ENCODE results near the gene CSDE1.

The CSDE1 gene

GRCh38 chr1:114677691-114678090, 80.1 kb downstream of the CSDE1 start:
- Histone ChIP-seq H3K36me3 (ENCODE audit: control insufficient read depth, insufficient read depth, low read length) (no peaks in the 10 kb centered on the region), H3K27ac (ENCODE audit: low read depth, low read length, severe bottlenecking) (no peak overlapping the region), H3K4me1 (ENCODE audit: control insufficient read depth, insufficient read depth, low read length, poor library complexity, severe bottlenecking) (no peaks in the 10 kb centered on the region), H3K4me3 (ENCODE audit: extremely low read depth, insufficient read depth, low read length, poor library complexity, severe bottlenecking) (no peak overlapping the region), H3K9me3 (ENCODE audit: control insufficient read depth, low read length) (no peaks in the 10 kb centered on the region)
- 86 to 94% methylated on average over 2 to 3 of the region's 5 CpGs for WGBS, 2 experiments (ENCODE audit: insufficient coverage in 2 of 2)

- Histone ChIP-seq H3K36me3 (ENCODE audit: control insufficient read depth, insufficient read depth, low read length) (no peaks in the 10 kb centered on the region), H3K9me3 (ENCODE audit: control insufficient read depth, low read length) (no peaks in the 10 kb centered on the region), H3K4me3 (ENCODE audit: extremely low read depth, insufficient read depth, low read length, poor library complexity, severe bottlenecking) (no peak overlapping the region), H3K4me1 (ENCODE audit: control insufficient read depth, insufficient read depth, low read length, poor library complexity, severe bottlenecking) (no peaks in the 10 kb centered on the region), H3K27ac (ENCODE audit: low read depth, low read length, severe bottlenecking) (no peak overlapping the region)
- no CpG with 5 or more reads among the region's 1 CpG for WGBS, 2 experiments (ENCODE audit: insufficient coverage in 2 of 2)
These were observed 81.7 kb downstream of the CSDE1 start for GRCh38 chr1:114676115-114676514.

GRCh38 chr1:114671939-114672275, 85.9 kb downstream of the CSDE1 start:
- no peaks in the 10 kb centered on the region for H3K9me3 ChIP-seq (ENCODE audit: control insufficient read depth, low read length)
- 91 to 92% methylated on average over 6 to 7 of the region's 7 CpGs for WGBS, 2 experiments (ENCODE audit: insufficient coverage in 2 of 2)
- no peaks in the 10 kb centered on the region for H3K36me3 ChIP-seq (ENCODE audit: control insufficient read depth, insufficient read depth, low read length)
- H3K4me1 ChIP-seq (ENCODE audit: control insufficient read depth, insufficient read depth, low read length, poor library complexity, severe bottlenecking), result no peaks in the 10 kb centered on the region
- no peak overlapping the region for H3K27ac ChIP-seq (ENCODE audit: low read depth, low read length, severe bottlenecking)
- no peak overlapping the region for H3K4me3 ChIP-seq (ENCODE audit: extremely low read depth, insufficient read depth, low read length, poor library complexity, severe bottlenecking)

GRCh38 chr1:114671011-114671938, 86.5 kb downstream of the CSDE1 start:
- H3K27ac ChIP-seq (ENCODE audit: low read depth, low read length, severe bottlenecking), result no peak overlapping the region
- no peaks in the 10 kb centered on the region for H3K9me3 ChIP-seq (ENCODE audit: control insufficient read depth, low read length)
- no peaks in the 10 kb centered on the region for H3K4me1 ChIP-seq (ENCODE audit: control insufficient read depth, insufficient read depth, low read length, poor library complexity, severe bottlenecking)
- H3K36me3 ChIP-seq (ENCODE audit: control insufficient read depth, insufficient read depth, low read length), result no peaks in the 10 kb centered on the region
- 88 to 89% methylated on average over 4 of the region's 9 CpGs for WGBS, 2 experiments (ENCODE audit: insufficient coverage in 2 of 2)
- H3K4me3 ChIP-seq (ENCODE audit: extremely low read depth, insufficient read depth, low read length, poor library complexity, severe bottlenecking), result no peak overlapping the region

- H3K27ac ChIP-seq (ENCODE audit: low read depth, low read length, severe bottlenecking), result no peak overlapping the region
- H3K9me3 ChIP-seq (ENCODE audit: control insufficient read depth, low read length), result no peaks in the 10 kb centered on the region
- H3K4me1 ChIP-seq (ENCODE audit: control insufficient read depth, insufficient read depth, low read length, poor library complexity, severe bottlenecking), result no peaks in the 10 kb centered on the region
- WGBS, 2 experiments (ENCODE audit: insufficient coverage in 2 of 2), result 1 to 3% methylated on average over 28 to 29 of the region's 45 CpGs
- peak overlapping the region; percentile 55 for H3K4me3 ChIP-seq (ENCODE audit: extremely low read depth, insufficient read depth, low read length, poor library complexity, severe bottlenecking)
- H3K36me3 ChIP-seq (ENCODE audit: control insufficient read depth, insufficient read depth, low read length), result no peaks in the 10 kb centered on the region
These were observed 87.4 kb downstream of the CSDE1 start for GRCh38 chr1:114670083-114671010.

GRCh38 chr1:114669562-114670082, 88.2 kb downstream of the CSDE1 start, which contains the start of gene DENND2C:
TSS of gene DENND2C (minus strand) at chr1:114670049. CDS start at chr1:114625984, 44,065 bp downstream.
- no peaks in the 10 kb centered on the region for H3K4me1 ChIP-seq (ENCODE audit: control insufficient read depth, insufficient read depth, low read length, poor library complexity, severe bottlenecking)
- no peaks in the 10 kb centered on the region for H3K9me3 ChIP-seq (ENCODE audit: control insufficient read depth, low read length)
- WGBS, 2 experiments (ENCODE audit: insufficient coverage in 2 of 2), result 0 to 1% methylated on average over 37 to 48 of the region's 50 CpGs
- no peak within 1 kb of the TSS for H3K27ac ChIP-seq (ENCODE audit: low read depth, low read length, severe bottlenecking)
- peak within 1 kb of the TSS; percentile 55 for H3K4me3 ChIP-seq (ENCODE audit: extremely low read depth, insufficient read depth, low read length, poor library complexity, severe bottlenecking)
- H3K36me3 ChIP-seq (ENCODE audit: control insufficient read depth, insufficient read depth, low read length), result no peaks in the 10 kb centered on the region

DNA sequence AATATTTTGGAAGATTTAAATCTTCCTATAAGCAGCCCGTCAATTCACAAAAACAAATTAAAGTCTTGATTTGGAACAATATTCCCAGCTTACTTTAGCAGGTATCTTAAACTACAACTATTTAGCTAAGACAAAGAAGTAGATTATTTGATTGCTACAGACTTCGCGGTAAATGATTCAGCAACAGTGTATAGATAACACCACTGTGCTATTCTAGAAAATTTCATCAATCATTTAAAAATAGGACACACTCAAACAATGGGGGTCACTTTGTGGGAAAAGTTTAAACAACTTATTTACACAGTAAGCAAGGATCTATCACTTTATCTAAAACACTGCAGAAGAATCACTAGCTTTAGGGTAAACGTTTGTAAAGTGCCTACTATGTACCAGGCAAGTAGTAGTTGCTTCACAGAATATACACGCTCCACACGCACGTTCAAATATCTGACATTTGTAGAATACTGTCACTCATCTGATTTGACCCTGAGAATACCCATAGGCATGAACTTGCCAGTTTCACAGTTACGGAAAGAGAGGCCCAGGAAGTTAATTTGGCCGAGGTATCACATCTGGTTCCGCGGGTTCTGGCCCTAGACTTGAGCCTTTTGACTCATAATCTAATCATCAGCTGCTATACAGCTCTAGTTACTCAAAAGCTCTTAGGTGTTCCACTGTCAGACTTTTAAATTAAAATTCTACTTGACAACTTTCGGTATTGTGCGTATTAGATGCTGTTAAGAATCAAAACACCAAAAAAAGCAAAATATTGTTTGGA, 88.8 kb downstream of the CSDE1 start:
- no peak overlapping the region for H3K27ac ChIP-seq (ENCODE audit: low read depth, low read length, severe bottlenecking)
- H3K4me1 ChIP-seq (ENCODE audit: control insufficient read depth, insufficient read depth, low read length, poor library complexity, severe bottlenecking), result no peaks in the 10 kb centered on the region
- 54 to 59% methylated on average over 7 to 9 of the region's 13 CpGs for WGBS, 2 experiments (ENCODE audit: insufficient coverage in 2 of 2)
- H3K4me3 ChIP-seq (ENCODE audit: extremely low read depth, insufficient read depth, low read length, poor library complexity, severe bottlenecking), result peak overlapping the region; percentile 55
- no peaks in the 10 kb centered on the region for H3K36me3 ChIP-seq (ENCODE audit: control insufficient read depth, insufficient read depth, low read length)
- no peaks in the 10 kb centered on the region for H3K9me3 ChIP-seq (ENCODE audit: control insufficient read depth, low read length)

GRCh38 chr1:114668373-114668772, 89.4 kb downstream of the CSDE1 start:
- WGBS, 2 experiments (ENCODE audit: insufficient coverage in 2 of 2), result 83% methylated on average over 1 of the region's 4 CpGs; no CpG with 5 or more reads in 1 of the 2 experiments
- H3K9me3 ChIP-seq (ENCODE audit: control insufficient read depth, low read length), result no peaks in the 10 kb centered on the region
- no peaks in the 10 kb centered on the region for H3K36me3 ChIP-seq (ENCODE audit: control insufficient read depth, insufficient read depth, low read length)
- H3K4me3 ChIP-seq (ENCODE audit: extremely low read depth, insufficient read depth, low read length, poor library complexity, severe bottlenecking), result no peak overlapping the region
- H3K4me1 ChIP-seq (ENCODE audit: control insufficient read depth, insufficient read depth, low read length, poor library complexity, severe bottlenecking), result no peaks in the 10 kb centered on the region
- H3K27ac ChIP-seq (ENCODE audit: low read depth, low read length, severe bottlenecking), result no peak overlapping the region

DNA sequence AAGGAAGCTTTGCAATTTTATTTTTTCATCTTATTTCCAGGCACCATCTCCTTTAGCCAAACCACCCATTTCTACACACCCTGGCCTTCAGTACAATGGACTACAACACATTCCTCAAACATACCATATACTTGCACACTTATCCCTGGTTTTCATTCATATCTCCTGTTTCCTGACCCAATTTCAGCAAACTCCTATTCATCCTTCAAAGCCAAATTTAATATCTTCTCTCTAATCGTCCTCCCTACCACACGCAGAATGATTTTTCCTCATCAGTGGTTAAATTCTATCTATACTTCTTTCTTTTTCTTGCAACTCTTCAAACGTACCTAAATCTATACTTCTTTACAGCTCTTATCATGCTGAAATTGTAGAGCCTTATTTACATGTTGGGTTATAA, 90.8 kb downstream of the CSDE1 start:
- H3K4me1 ChIP-seq (ENCODE audit: control insufficient read depth, insufficient read depth, low read length, poor library complexity, severe bottlenecking), result no peaks in the 10 kb centered on the region
- 85% methylated on average over 2 of the region's 3 CpGs; no CpG with 5 or more reads in 1 of the 2 experiments for WGBS, 2 experiments (ENCODE audit: insufficient coverage in 2 of 2)
- H3K4me3 ChIP-seq (ENCODE audit: extremely low read depth, insufficient read depth, low read length, poor library complexity, severe bottlenecking), result no peak overlapping the region
- no peaks in the 10 kb centered on the region for H3K36me3 ChIP-seq (ENCODE audit: control insufficient read depth, insufficient read depth, low read length)
- H3K27ac ChIP-seq (ENCODE audit: low read depth, low read length, severe bottlenecking), result no peak overlapping the region
- no peaks in the 10 kb centered on the region for H3K9me3 ChIP-seq (ENCODE audit: control insufficient read depth, low read length)
